VCaP (cell line): Measurements from ENCODE around the gene HTRA1.
A peak's percentile ranks its signal among the peaks of the same experiment; 100 is the strongest.

Experiments used
- H3K27ac ChIP-seq: fragments of 450-650 bp; 2 replicates; pipeline ENCODE4 v1.5.1; 2017
- TF ChIP-seq, protein P1 (sequence below): fragments of 450-650 bp; conservative IDR thresholded peaks from 2 replicates; pipeline ENCODE4 v1.5.1; 2017; ENCODE audit warnings: mild to moderate bottlenecking, moderate library complexity

HTRA1 gene

DNA sequence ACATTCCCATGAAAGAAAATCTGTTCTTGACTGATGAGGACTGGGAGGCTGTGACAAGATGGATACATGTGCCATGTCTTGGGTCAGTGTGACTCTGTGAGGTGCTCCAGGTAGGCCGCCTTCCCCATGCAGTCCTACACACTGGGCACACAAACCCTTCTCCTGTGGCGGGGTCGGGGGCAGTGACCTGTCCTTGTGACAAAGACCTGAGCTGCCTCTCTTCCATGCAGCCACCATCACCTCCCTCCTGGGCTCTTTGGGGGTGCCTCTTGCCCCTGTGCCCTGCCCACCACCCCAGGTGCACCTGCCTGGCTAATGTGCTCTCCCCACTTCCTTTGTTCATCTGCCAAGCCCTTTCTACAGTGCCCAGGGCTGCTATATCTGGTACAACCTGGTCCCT is 63.5 kb downstream of the HTRA1 start:
- TF ChIP-seq, protein P1, sequence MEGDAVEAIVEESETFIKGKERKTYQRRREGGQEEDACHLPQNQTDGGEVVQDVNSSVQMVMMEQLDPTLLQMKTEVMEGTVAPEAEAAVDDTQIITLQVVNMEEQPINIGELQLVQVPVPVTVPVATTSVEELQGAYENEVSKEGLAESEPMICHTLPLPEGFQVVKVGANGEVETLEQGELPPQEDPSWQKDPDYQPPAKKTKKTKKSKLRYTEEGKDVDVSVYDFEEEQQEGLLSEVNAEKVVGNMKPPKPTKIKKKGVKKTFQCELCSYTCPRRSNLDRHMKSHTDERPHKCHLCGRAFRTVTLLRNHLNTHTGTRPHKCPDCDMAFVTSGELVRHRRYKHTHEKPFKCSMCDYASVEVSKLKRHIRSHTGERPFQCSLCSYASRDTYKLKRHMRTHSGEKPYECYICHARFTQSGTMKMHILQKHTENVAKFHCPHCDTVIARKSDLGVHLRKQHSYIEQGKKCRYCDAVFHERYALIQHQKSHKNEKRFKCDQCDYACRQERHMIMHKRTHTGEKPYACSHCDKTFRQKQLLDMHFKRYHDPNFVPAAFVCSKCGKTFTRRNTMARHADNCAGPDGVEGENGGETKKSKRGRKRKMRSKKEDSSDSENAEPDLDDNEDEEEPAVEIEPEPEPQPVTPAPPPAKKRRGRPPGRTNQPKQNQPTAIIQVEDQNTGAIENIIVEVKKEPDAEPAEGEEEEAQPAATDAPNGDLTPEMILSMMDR: no peak
- no peak overlapping the region for H3K27ac ChIP-seq

DNA sequence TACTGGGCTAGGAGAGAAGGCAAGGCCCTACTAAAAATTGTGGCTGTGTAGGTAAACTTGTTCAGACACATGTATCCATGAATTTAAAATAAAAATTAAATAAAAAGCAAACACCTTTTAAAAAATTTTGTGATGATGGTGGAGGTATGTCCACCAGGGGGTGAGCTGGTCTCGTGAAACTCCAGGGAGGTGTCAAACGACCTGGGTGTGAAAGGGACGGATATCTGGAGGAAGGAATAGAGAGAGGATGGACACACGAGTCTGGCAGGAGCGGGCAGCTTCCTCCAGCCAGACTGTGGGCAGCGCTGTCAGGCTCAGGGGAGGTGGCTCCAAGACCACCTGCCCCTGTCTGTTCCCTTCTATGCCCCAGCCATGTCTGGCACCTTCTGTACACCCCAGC is 64.4 kb downstream of the HTRA1 start:
- H3K27ac ChIP-seq: no peak overlapping the region
- TF ChIP-seq, protein P1: peak; percentile 56

DNA sequence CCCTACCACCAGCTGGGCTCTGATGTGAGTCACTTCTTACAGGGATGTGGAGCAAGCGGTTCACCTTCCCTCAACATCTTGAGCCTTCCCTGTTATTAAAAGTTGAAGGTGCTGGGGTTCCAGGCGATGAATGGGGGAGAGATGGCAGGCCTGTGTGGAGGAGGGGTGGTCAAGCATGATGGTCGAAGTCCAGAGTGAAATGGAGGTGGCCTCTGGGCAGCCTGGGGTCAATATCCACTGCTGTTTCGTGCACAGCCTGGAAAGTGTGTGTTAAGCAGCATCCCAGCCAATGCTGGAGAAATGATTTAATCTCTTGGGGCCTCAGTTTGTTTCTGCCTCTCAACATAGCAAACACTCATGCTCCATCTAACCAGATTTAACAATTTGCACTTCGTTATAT is 65.5 kb downstream of the HTRA1 start:
- TF ChIP-seq, protein P1: no peak
- H3K27ac ChIP-seq: no peak overlapping the region

DNA sequence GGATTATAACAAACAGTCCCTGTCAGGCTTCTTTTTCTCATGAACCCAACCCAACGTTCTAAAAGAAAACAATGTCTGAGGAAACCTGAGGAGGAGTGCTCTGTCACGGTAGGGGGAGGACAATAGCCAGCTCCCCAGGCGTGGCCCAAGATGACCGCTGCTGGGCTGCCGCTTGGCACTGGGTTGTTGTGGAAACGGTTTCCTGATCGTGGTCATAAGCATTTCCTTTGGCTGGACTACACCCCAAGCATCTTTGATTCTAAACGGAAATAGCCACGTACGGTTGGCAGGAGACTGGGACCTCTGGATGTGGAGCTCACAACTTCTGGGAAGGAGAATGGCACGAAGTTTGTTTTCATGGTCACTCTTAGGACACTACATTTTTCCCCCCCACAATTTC is 68.8 kb downstream of the HTRA1 start:
- H3K27ac ChIP-seq: no peak overlapping the region
- TF ChIP-seq, protein P1: no peak

DNA sequence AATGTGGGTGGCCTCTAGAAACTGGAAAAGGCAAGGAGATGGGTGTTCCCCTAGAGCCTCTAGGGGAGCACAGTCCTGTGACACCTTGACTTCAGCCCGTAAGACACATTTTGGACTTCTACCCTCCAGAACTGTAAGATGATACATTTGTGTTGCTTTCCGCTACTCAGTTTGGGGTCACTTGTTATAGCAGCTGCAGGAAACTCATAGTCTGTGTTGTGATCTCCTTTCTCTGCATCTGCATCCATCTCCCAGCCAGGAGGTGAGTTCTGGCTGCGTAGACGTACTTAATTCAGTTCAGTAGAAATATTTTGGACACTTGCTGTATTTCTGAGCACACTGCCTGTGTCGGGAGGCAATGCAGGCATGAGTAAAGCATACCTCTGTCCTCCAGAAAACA is 69.9 kb downstream of the HTRA1 start:
- no peak overlapping the region for H3K27ac ChIP-seq
- TF ChIP-seq, protein P1: no peak

DNA sequence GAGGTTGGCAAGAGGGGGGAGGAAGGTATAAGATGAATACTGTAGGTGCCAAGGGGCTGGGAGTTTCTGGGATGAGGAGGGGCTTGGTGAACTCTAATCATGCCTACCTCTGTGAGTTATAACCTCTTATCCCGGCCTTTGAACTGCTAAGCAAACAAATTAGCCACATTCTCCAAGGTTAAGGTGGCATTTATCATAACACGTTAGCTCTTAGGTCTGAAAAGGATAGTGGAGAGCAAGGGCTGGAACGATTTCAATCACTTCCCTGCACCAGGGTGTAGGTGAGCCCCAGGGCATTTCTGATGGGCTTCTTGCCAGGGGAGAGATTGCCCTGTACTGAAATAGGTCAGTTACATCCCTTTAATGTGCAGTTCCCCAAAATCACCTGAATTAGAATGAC is 70.6 kb downstream of the HTRA1 start:
- TF ChIP-seq, protein P1: no peak

DNA sequence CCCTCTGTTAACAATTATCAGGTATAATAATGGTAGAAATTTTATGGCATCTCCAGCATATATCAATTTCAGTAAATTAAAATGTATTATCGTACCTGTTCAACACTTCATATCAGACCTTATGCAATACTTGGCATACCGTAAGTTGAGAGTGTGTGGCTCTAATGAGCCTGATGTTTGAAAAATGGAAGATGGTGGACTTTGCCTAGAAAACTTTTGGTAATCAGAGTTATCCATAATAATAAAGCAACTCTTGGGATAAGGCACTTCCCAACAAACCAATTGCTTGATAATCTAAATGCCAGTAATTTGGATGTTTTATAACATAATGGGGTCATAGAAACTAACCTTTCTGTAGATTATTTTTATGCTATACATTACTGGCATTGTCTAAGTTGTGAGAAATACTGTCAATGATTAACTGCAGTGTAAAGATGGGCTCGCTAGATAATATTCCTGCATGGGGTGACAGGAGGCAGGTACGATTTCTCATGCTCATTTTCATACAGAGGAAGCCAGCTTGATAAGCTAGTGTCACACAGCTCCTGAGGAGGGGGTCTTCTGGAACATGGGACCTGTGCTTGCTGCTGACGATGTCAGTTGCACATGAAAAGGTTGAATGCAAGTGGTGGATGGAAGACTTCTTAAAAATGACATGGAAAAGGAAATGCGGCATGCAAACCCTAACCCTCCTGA is 71.4 kb downstream of the HTRA1 start:
- TF ChIP-seq, protein P1: no peak
- no peak overlapping the region for H3K27ac ChIP-seq

More for the DNA sequence above, 70.6 kb downstream of the HTRA1 start:
- H3K27ac ChIP-seq: no peak overlapping the region
